ENCODE measurements around the gene CXCL14.

CXCL14 gene

DNA sequence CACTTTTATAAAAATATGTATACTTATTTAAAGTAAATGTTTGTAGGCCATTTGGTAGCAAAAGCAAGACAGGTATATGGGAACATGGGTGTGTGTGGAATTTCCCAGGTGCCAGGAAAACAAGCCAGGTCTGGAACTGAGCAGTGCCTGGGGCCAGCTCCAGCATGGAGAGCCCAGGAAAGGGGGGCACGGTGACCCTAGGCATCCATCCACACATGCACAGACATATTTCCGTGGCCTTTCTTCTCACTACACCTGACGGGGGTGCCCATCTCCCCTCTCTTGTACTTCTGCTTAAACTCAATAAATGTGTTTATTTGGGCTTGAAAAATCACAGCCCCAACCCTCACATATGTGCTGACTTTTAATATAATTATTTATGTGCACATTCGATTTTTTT is 31.2 kb upstream of the CXCL14 start:
- no peak overlapping the region for H3K23ac ChIP-seq (ENCODE audit: low read length)
- H3K79me1 ChIP-seq (ENCODE audit: low read length): no peaks in the 10 kb centered on the region
- H3K18ac ChIP-seq (ENCODE audit: low read length): no peak overlapping the region
- no peak overlapping the region for H2BK5ac ChIP-seq (ENCODE audit: low read depth, low read length, poor library complexity)
- no peak overlapping the region for H3K14ac ChIP-seq (ENCODE audit: low read length)
- H2BK12ac ChIP-seq (ENCODE audit: low read length): no peak overlapping the region
- no peak overlapping the region for H3K27ac ChIP-seq (ENCODE audit: low read depth, low read length)
- no peak overlapping the region for H4K8ac ChIP-seq (ENCODE audit: low read depth, low read length)
- H2AK5ac ChIP-seq (ENCODE audit: low read length): no peak overlapping the region
- DNase-seq: no peak
- no peaks in the 10 kb centered on the region for H3K27me3 ChIP-seq (ENCODE audit: insufficient read depth, low read length)
- no peaks in the 10 kb centered on the region for H3K36me3 ChIP-seq (ENCODE audit: control insufficient read depth in 1 of 2, insufficient read depth in 2 of 2, low read length in 2 of 2)
- no peaks in the 10 kb centered on the region for H3K9me3 ChIP-seq (ENCODE audit: insufficient read depth, low read depth, low read length)
- H3K79me2 ChIP-seq (ENCODE audit: control insufficient read depth, insufficient read depth, low read length, poor library complexity): no peaks in the 10 kb centered on the region
- no peak overlapping the region for H3K4ac ChIP-seq (ENCODE audit: low read depth, low read length)
- no peak overlapping the region for H3K4me3 ChIP-seq (ENCODE audit: low read depth, low read length)
- H3K4me1 ChIP-seq (ENCODE audit: control insufficient read depth in 1 of 2, insufficient read depth in 2 of 2, low read length in 2 of 2): peaks cover 0 to 2% of the 10 kb centered on the region in 2 experiments
- H3K9ac ChIP-seq (ENCODE audit: low read length): no peak overlapping the region
- H3K4me2 ChIP-seq (ENCODE audit: low read length): no peak overlapping the region
- no peak overlapping the region for H4K91ac ChIP-seq (ENCODE audit: low read depth, low read length)
- H2AFZ ChIP-seq (ENCODE audit: insufficient read depth, low read length, poor library complexity): no peak overlapping the region
- WGBS (ENCODE audit: extremely low coverage, insufficient coverage, insufficient read length): no CpG with 5 or more reads among the region's 4 CpGs
- no peak overlapping the region for H4K12ac ChIP-seq (ENCODE audit: low read depth, low read length)
- H2BK120ac ChIP-seq (ENCODE audit: insufficient read depth, low read length, poor library complexity): no peak overlapping the region

DNA sequence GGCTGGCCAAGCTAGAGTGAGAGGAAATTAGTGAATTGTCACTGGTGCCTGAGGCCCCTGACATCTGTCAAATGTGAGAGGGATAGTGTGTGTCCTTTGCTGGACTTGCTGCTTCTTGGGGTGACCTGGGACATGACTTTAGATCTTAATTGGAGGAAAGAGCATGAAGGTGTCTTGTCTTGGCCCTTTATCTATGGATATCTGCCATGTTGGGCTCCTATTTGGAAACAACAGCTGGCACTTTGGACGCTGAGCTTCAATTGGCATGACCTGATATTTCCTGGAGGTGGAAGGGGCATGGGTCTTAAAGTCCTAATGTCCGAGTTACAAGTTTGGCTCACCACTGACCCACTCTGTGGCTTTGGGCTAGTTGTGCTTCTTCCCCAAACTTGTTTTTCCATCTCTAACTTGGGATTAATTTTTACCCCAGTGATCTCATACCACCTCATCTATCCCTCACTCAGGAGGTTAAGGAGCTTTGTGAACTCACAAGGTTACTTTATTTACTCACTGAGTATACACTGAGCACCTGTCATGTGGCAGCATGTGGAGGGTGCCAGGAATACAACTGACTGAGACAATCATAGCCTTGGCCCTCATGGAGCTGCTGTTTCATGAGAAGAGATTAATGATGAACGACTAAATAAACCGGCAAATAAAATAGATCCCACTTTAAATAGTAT is 30.1 kb upstream of the CXCL14 start:
- no peaks in the 10 kb centered on the region for H3K79me2 ChIP-seq (ENCODE audit: control insufficient read depth, insufficient read depth, low read length, poor library complexity)
- no peak overlapping the region for H3K4me2 ChIP-seq (ENCODE audit: low read length)
- H2BK5ac ChIP-seq (ENCODE audit: low read depth, low read length, poor library complexity): no peak overlapping the region
- no peak overlapping the region for H4K8ac ChIP-seq (ENCODE audit: low read depth, low read length)
- no peaks in the 10 kb centered on the region for H3K9me3 ChIP-seq (ENCODE audit: insufficient read depth, low read depth, low read length)
- no peak overlapping the region for H4K12ac ChIP-seq (ENCODE audit: low read depth, low read length)
- no peak overlapping the region for H2AK5ac ChIP-seq (ENCODE audit: low read length)
- no peak overlapping the region for H3K18ac ChIP-seq (ENCODE audit: low read length)
- peaks cover 0 to 2% of the 10 kb centered on the region in 2 experiments for H3K4me1 ChIP-seq (ENCODE audit: control insufficient read depth in 1 of 2, insufficient read depth in 2 of 2, low read length in 2 of 2)
- no peaks in the 10 kb centered on the region for H3K36me3 ChIP-seq (ENCODE audit: control insufficient read depth in 1 of 2, insufficient read depth in 2 of 2, low read length in 2 of 2)
- no peak overlapping the region for H3K23ac ChIP-seq (ENCODE audit: low read length)
- no CpG with 5 or more reads among the region's 4 CpGs for WGBS (ENCODE audit: extremely low coverage, insufficient coverage, insufficient read length)
- H3K79me1 ChIP-seq (ENCODE audit: low read length): no peaks in the 10 kb centered on the region
- H2BK120ac ChIP-seq (ENCODE audit: insufficient read depth, low read length, poor library complexity): no peak overlapping the region
- no peak overlapping the region for H3K14ac ChIP-seq (ENCODE audit: low read length)
- H3K27me3 ChIP-seq (ENCODE audit: insufficient read depth, low read length): no peaks in the 10 kb centered on the region
- H3K27ac ChIP-seq (ENCODE audit: low read depth, low read length): no peak overlapping the region
- H4K91ac ChIP-seq (ENCODE audit: low read depth, low read length): no peak overlapping the region
- H2BK12ac ChIP-seq (ENCODE audit: low read length): no peak overlapping the region
- no peak overlapping the region for H2AFZ ChIP-seq (ENCODE audit: insufficient read depth, low read length, poor library complexity)
- H3K4ac ChIP-seq (ENCODE audit: low read depth, low read length): no peak overlapping the region
- no peak for DNase-seq
- no peak overlapping the region for H3K4me3 ChIP-seq (ENCODE audit: low read depth, low read length)
- H3K9ac ChIP-seq (ENCODE audit: low read length): no peak overlapping the region

DNA sequence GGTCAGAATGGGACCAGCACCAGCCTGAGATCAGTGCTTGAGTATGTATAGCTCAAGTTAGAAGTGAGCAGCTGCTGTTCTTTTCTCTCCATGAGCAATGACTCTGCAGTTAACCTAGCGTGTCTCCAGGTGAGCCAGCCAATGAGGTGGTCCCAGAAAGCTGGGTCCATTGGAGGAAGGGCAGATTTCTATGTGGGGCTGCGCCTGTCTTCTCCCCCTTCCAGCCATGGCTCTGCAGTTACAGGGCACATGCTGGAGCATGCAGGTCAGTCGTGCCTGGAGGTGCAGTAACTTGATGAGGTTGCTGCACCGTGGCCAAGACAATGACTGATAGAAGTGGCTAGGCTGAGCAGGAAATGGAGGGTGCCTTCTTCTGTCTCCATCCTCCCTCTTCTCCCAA is 29.6 kb upstream of the CXCL14 start:
- no peak overlapping the region for H4K91ac ChIP-seq (ENCODE audit: low read depth, low read length)
- no peaks in the 10 kb centered on the region for H3K79me2 ChIP-seq (ENCODE audit: control insufficient read depth, insufficient read depth, low read length, poor library complexity)

DNA sequence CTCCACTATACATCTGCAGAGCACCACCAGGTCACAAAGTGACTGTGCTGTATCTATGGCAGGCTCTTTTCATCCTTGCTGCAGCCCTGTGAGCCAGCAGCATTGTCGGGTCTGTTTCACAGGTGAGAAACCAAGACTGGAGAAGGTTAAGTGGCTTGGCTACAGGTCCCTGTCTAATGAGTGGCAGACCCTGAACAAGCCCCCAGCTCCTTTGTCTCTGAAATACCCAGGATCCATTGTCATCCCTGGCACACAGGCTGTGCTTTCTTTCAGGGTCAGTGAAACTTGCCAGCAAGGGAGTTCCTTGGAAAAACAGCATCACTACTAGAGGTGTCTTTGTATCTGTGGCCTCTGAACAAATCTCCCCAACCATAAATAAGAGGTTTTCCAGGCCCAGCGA is 27.6 kb upstream of the CXCL14 start:
- no peak for DNase-seq
- Histone ChIP-seq H2BK120ac (ENCODE audit: insufficient read depth, low read length, poor library complexity) (no peak overlapping the region), H2BK12ac (ENCODE audit: low read length) (no peak overlapping the region), H3K9ac (ENCODE audit: low read length) (no peak overlapping the region), H3K23ac (ENCODE audit: low read length) (no peak overlapping the region), H3K4me2 (ENCODE audit: low read length) (no peak overlapping the region), H3K79me1 (ENCODE audit: low read length) (peaks cover 2% of the 10 kb centered on the region), H2AK5ac (ENCODE audit: low read length) (no peak overlapping the region), H3K4ac (ENCODE audit: low read depth, low read length) (no peak overlapping the region), H3K79me2 (ENCODE audit: control insufficient read depth, insufficient read depth, low read length, poor library complexity) (no peaks in the 10 kb centered on the region), H3K14ac (ENCODE audit: low read length) (no peak overlapping the region), H3K9me3 (ENCODE audit: insufficient read depth, low read depth, low read length) (no peaks in the 10 kb centered on the region), H4K12ac (ENCODE audit: low read depth, low read length) (no peak overlapping the region), H3K4me1 (ENCODE audit: control insufficient read depth in 1 of 2, insufficient read depth in 2 of 2, low read length in 2 of 2) (peaks cover 3 to 13% of the 10 kb centered on the region in 2 experiments), H2AFZ (ENCODE audit: insufficient read depth, low read length, poor library complexity) (no peak overlapping the region), H4K8ac (ENCODE audit: low read depth, low read length) (no peak overlapping the region), H3K4me3 (ENCODE audit: low read depth, low read length) (no peak overlapping the region), H3K27ac (ENCODE audit: low read depth, low read length) (no peak overlapping the region), H3K18ac (ENCODE audit: low read length) (no peak overlapping the region), H3K27me3 (ENCODE audit: insufficient read depth, low read length) (no peaks in the 10 kb centered on the region), H3K36me3 (ENCODE audit: control insufficient read depth in 1 of 2, insufficient read depth in 2 of 2, low read length in 2 of 2) (no peaks in the 10 kb centered on the region), H2BK5ac (ENCODE audit: low read depth, low read length, poor library complexity) (no peak overlapping the region), H4K91ac (ENCODE audit: low read depth, low read length) (no peak overlapping the region)
- no CpG with 5 or more reads among the region's 2 CpGs for WGBS (ENCODE audit: extremely low coverage, insufficient coverage, insufficient read length)

More for the DNA sequence above, 29.6 kb upstream of the CXCL14 start:
- Histone ChIP-seq H3K18ac (ENCODE audit: low read length) (no peak overlapping the region), H2BK12ac (ENCODE audit: low read length) (no peak overlapping the region), H3K9me3 (ENCODE audit: insufficient read depth, low read depth, low read length) (no peaks in the 10 kb centered on the region), H3K27me3 (ENCODE audit: insufficient read depth, low read length) (no peaks in the 10 kb centered on the region), H2AK5ac (ENCODE audit: low read length) (no peak overlapping the region), H2BK120ac (ENCODE audit: insufficient read depth, low read length, poor library complexity) (no peak overlapping the region), H2BK5ac (ENCODE audit: low read depth, low read length, poor library complexity) (no peak overlapping the region), H3K4me1 (ENCODE audit: control insufficient read depth in 1 of 2, insufficient read depth in 2 of 2, low read length in 2 of 2) (peaks cover 0 to 6% of the 10 kb centered on the region in 2 experiments), H3K36me3 (ENCODE audit: control insufficient read depth in 1 of 2, insufficient read depth in 2 of 2, low read length in 2 of 2) (no peaks in the 10 kb centered on the region), H4K8ac (ENCODE audit: low read depth, low read length) (no peak overlapping the region), H4K12ac (ENCODE audit: low read depth, low read length) (no peak overlapping the region), H2AFZ (ENCODE audit: insufficient read depth, low read length, poor library complexity) (no peak overlapping the region), H3K4me2 (ENCODE audit: low read length) (no peak overlapping the region), H3K9ac (ENCODE audit: low read length) (no peak overlapping the region), H3K4ac (ENCODE audit: low read depth, low read length) (no peak overlapping the region), H3K4me3 (ENCODE audit: low read depth, low read length) (no peak overlapping the region), H3K14ac (ENCODE audit: low read length) (no peak overlapping the region), H3K79me1 (ENCODE audit: low read length) (peaks cover 2% of the 10 kb centered on the region), H3K27ac (ENCODE audit: low read depth, low read length) (no peak overlapping the region), H3K23ac (ENCODE audit: low read length) (no peak overlapping the region)
- DNase-seq: no peak
- WGBS (ENCODE audit: extremely low coverage, insufficient coverage, insufficient read length): no CpG with 5 or more reads among the region's 4 CpGs
